ENCODE results near the gene KCNJ5.

Gene KCNJ5

DNA sequence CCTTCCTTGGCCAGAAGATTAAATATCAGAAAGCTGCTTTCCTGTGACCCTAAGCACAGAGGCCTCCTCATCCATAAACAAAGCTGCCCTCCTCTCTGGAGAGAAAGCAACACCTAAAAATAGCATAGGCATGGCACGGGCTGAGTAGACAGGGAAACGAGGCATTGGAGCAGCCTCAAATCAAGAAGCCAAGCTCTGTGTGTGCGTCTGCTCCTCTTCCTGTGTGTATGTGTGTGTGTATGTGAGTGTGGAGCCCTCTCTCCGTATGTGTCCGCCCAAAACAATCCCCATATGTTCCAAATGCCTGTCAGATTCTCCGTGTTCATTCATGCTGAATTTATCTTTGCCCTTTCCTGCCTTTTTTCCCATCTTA, 24.0 kb downstream of the KCNJ5 start:
- Histone ChIP-seq H3K14ac (ENCODE audit: low read length in 2 of 2) (no peak overlapping the region), H3K4me1 (ENCODE audit: control insufficient read depth, insufficient read depth, low read depth, low read length) (no peaks in the 10 kb centered on the region), H3K23ac (ENCODE audit: low read length in 2 of 2) (no peak overlapping the region), H3K4me3 (ENCODE audit: insufficient read depth in 1 of 2, low read depth in 1 of 2, low read length in 2 of 2) (no peak overlapping the region), H3K27ac (ENCODE audit: low read length, poor library complexity, severe bottlenecking) (no peak overlapping the region), H3K79me1 (replicated peaks; ENCODE audit: low read length, poor library complexity, severe bottlenecking) (no peaks in the 10 kb centered on the region), H2BK5ac (ENCODE audit: low read depth, low read length, poor library complexity, severe bottlenecking) (no peak overlapping the region), H4K91ac (ENCODE audit: low read length) (no peak overlapping the region), H3K27me3 (ENCODE audit: control insufficient read depth in 1 of 2, insufficient read depth in 1 of 2, low read length in 2 of 2) (peaks cover 43 to 56% of the 10 kb centered on the region in 2 experiments), H3K18ac (ENCODE audit: low read depth in 1 of 2, low read length in 2 of 2) (no peak overlapping the region), H2BK15ac (ENCODE audit: low read depth, poor library complexity, severe bottlenecking) (no peak overlapping the region), H2BK12ac (ENCODE audit: low read length in 2 of 2) (no peak overlapping the region), H3K4ac (ENCODE audit: low read depth in 1 of 2, low read length in 2 of 2) (no peak overlapping the region), H3K9ac (ENCODE audit: low read length) (no peak overlapping the region), H2AK5ac (ENCODE audit: low read length, severe bottlenecking) (no peak overlapping the region), H3K36me3 (ENCODE audit: control insufficient read depth in 1 of 2, insufficient read depth in 2 of 2, low read depth in 1 of 2, low read length in 2 of 2) (no peaks in the 10 kb centered on the region), H2BK120ac (ENCODE audit: low read depth, low read length) (no peak overlapping the region), H3K9me3 (ENCODE audit: control insufficient read depth, low read length) (peaks cover 5% of the 10 kb centered on the region), H3K4me2 (ENCODE audit: low read length, poor library complexity, severe bottlenecking) (no peak overlapping the region), H4K8ac (ENCODE audit: low read length) (no peak overlapping the region), H2AFZ (ENCODE audit: low read depth, low read length) (no peak overlapping the region)
- DNase-seq: no peak
- 59% methylated on average over 5 of the region's 6 CpGs for WGBS

DNA sequence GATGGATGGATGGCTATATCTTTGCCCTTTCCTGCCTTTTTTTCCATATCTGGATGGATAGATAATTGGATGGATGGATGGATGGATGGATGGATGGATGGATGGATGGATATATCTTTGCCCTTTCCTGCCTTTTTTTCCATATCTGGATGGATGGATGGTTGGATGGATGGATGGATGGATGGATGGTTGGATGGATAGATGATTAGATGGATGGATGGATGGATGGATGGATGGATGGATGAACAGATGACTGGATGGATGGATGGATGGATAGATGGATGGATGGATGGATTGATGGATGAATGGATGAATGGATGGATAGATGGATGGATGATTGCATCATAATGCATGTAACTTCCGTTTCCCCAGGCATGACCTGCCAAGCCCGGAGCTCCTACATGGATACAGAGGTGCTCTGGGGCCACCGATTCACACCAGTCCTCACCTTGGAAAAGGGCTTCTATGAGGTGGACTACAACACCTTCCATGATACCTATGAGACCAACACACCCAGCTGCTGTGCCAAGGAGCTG, 24.9 kb downstream of the KCNJ5 start:
- no peak overlapping the region for H3K14ac ChIP-seq (ENCODE audit: low read length in 2 of 2)
- no peak for DNase-seq
- no peaks in the 10 kb centered on the region for H3K79me1 ChIP-seq (replicated peaks; ENCODE audit: low read length, poor library complexity, severe bottlenecking)
- H3K27ac ChIP-seq (ENCODE audit: low read length, poor library complexity, severe bottlenecking): no peak overlapping the region
- H4K91ac ChIP-seq (ENCODE audit: low read length): no peak overlapping the region
- H2BK15ac ChIP-seq (ENCODE audit: low read depth, poor library complexity, severe bottlenecking): no peak overlapping the region
- no peak overlapping the region for H4K8ac ChIP-seq (ENCODE audit: low read length)
- H3K23ac ChIP-seq (ENCODE audit: low read length in 2 of 2): no peak overlapping the region
- H3K4me2 ChIP-seq (ENCODE audit: low read length, poor library complexity, severe bottlenecking): no peak overlapping the region
- H3K4ac ChIP-seq (ENCODE audit: low read depth in 1 of 2, low read length in 2 of 2): no peak overlapping the region
- H3K9me3 ChIP-seq (ENCODE audit: control insufficient read depth, low read length): peaks cover 5% of the 10 kb centered on the region
- H3K9ac ChIP-seq (ENCODE audit: low read length): no peak overlapping the region
- no peaks in the 10 kb centered on the region for H3K4me1 ChIP-seq (ENCODE audit: control insufficient read depth, insufficient read depth, low read depth, low read length)
- no peak overlapping the region for H3K4me3 ChIP-seq (ENCODE audit: insufficient read depth in 1 of 2, low read depth in 1 of 2, low read length in 2 of 2)
- no peak overlapping the region for H2AK5ac ChIP-seq (ENCODE audit: low read length, severe bottlenecking)
- H2BK120ac ChIP-seq (ENCODE audit: low read depth, low read length): no peak overlapping the region
- H3K27me3 ChIP-seq (ENCODE audit: control insufficient read depth in 1 of 2, insufficient read depth in 1 of 2, low read length in 2 of 2): peaks cover 50 to 66% of the 10 kb centered on the region in 2 experiments
- WGBS: 84% methylated on average over 3 of the region's 3 CpGs
- H2AFZ ChIP-seq (ENCODE audit: low read depth, low read length): no peak overlapping the region
- H2BK12ac ChIP-seq (ENCODE audit: low read length in 2 of 2): no peak overlapping the region
- no peaks in the 10 kb centered on the region for H3K36me3 ChIP-seq (ENCODE audit: control insufficient read depth in 1 of 2, insufficient read depth in 2 of 2, low read depth in 1 of 2, low read length in 2 of 2)
- no peak overlapping the region for H2BK5ac ChIP-seq (ENCODE audit: low read depth, low read length, poor library complexity, severe bottlenecking)
- H3K18ac ChIP-seq (ENCODE audit: low read depth in 1 of 2, low read length in 2 of 2): no peak overlapping the region

DNA sequence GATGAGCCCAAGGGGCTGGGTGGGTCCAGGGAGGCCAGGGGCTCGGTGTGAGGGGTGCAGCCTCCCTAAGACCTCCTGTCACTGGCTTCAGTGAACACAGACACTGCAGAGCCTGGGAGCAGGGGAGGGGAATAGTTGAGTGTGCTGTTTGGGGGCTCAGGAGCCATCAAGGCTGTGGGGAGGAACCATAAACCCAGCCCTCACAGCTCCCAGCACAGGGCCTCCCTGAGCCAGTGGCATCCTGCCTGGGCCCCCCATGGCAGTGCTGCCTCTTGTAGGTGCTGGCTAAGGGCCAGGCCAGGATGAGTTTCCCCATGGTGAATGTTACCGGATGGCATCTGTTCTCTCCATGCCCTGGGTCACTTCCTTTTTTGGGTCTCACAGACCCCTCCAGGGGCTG, 25.5 kb downstream of the KCNJ5 start:
- no peak overlapping the region for H3K14ac ChIP-seq (ENCODE audit: low read length in 2 of 2)
- no peak overlapping the region for H3K18ac ChIP-seq (ENCODE audit: low read depth in 1 of 2, low read length in 2 of 2)
- H3K4me1 ChIP-seq (ENCODE audit: control insufficient read depth, insufficient read depth, low read depth, low read length): no peaks in the 10 kb centered on the region
- H3K27ac ChIP-seq (ENCODE audit: low read length, poor library complexity, severe bottlenecking): no peak overlapping the region
- 80% methylated on average over 2 of the region's 2 CpGs for WGBS
- no peaks in the 10 kb centered on the region for H3K36me3 ChIP-seq (ENCODE audit: control insufficient read depth in 1 of 2, insufficient read depth in 2 of 2, low read depth in 1 of 2, low read length in 2 of 2)
- no peak overlapping the region for H2BK12ac ChIP-seq (ENCODE audit: low read length in 2 of 2)
- H2BK5ac ChIP-seq (ENCODE audit: low read depth, low read length, poor library complexity, severe bottlenecking): no peak overlapping the region
- no peak overlapping the region for H4K91ac ChIP-seq (ENCODE audit: low read length)
- H3K27me3 ChIP-seq (ENCODE audit: control insufficient read depth in 1 of 2, insufficient read depth in 1 of 2, low read length in 2 of 2): peaks cover 56 to 71% of the 10 kb centered on the region in 2 experiments
- H3K79me1 ChIP-seq (replicated peaks; ENCODE audit: low read length, poor library complexity, severe bottlenecking): no peaks in the 10 kb centered on the region
- H3K4me2 ChIP-seq (ENCODE audit: low read length, poor library complexity, severe bottlenecking): no peak overlapping the region
- H2BK120ac ChIP-seq (ENCODE audit: low read depth, low read length): no peak overlapping the region
- no peak overlapping the region for H3K23ac ChIP-seq (ENCODE audit: low read length in 2 of 2)
- no peak overlapping the region for H2AFZ ChIP-seq (ENCODE audit: low read depth, low read length)
- no peak for DNase-seq
- H2AK5ac ChIP-seq (ENCODE audit: low read length, severe bottlenecking): no peak overlapping the region
- H4K8ac ChIP-seq (ENCODE audit: low read length): no peak overlapping the region
- no peak overlapping the region for H3K4ac ChIP-seq (ENCODE audit: low read depth in 1 of 2, low read length in 2 of 2)
- H3K9ac ChIP-seq (ENCODE audit: low read length): no peak overlapping the region
- H3K4me3 ChIP-seq (ENCODE audit: insufficient read depth in 1 of 2, low read depth in 1 of 2, low read length in 2 of 2): no peak overlapping the region
- H3K9me3 ChIP-seq (ENCODE audit: control insufficient read depth, low read length): peaks cover 5% of the 10 kb centered on the region
- H2BK15ac ChIP-seq (ENCODE audit: low read depth, poor library complexity, severe bottlenecking): no peak overlapping the region

DNA sequence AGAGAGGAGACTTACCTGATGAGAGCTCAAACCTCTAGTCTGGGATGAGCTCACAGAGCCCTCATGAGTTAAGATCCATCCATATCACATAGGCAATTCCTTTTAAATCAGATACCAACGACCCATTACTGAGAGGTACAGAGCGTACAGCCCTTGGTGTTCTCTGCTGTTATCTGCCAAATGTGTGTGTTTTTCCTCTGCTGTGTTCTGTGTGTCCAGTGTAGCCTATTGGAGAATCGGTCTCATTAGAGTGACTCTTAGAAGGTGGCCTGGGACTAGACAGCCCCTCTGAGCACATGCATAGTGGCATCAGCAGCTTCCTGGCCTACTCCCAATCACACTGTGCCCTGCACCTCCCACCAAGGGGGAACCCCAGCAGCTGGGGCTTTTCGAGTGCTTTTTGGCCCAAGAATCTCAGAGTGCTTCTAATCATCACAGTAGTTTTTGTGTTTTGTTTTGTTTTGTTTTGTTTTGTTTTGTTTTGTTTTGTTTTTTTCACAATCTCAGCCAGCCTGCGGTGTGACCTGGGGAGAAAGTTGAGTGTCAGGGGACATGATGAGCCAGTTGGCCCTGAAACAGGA, 26.1 kb downstream of the KCNJ5 start:
- DNase-seq: no peak
- Histone ChIP-seq H3K18ac (ENCODE audit: low read depth in 1 of 2, low read length in 2 of 2) (no peak overlapping the region), H3K14ac (ENCODE audit: low read length in 2 of 2) (no peak overlapping the region), H3K27me3 (ENCODE audit: control insufficient read depth in 1 of 2, insufficient read depth in 1 of 2, low read length in 2 of 2) (peaks cover 56 to 74% of the 10 kb centered on the region in 2 experiments), H3K36me3 (ENCODE audit: control insufficient read depth in 1 of 2, insufficient read depth in 2 of 2, low read depth in 1 of 2, low read length in 2 of 2) (no peaks in the 10 kb centered on the region), H3K9me3 (ENCODE audit: control insufficient read depth, low read length) (peaks cover 5% of the 10 kb centered on the region), H4K8ac (ENCODE audit: low read length) (no peak overlapping the region), H2BK120ac (ENCODE audit: low read depth, low read length) (no peak overlapping the region), H2BK12ac (ENCODE audit: low read length in 2 of 2) (no peak overlapping the region), H3K79me1 (replicated peaks; ENCODE audit: low read length, poor library complexity, severe bottlenecking) (no peaks in the 10 kb centered on the region), H4K91ac (ENCODE audit: low read length) (no peak overlapping the region), H2BK15ac (ENCODE audit: low read depth, poor library complexity, severe bottlenecking) (no peak overlapping the region), H3K4me2 (ENCODE audit: low read length, poor library complexity, severe bottlenecking) (no peak overlapping the region), H3K23ac (ENCODE audit: low read length in 2 of 2) (no peak overlapping the region), H2AFZ (ENCODE audit: low read depth, low read length) (no peak overlapping the region), H3K4me1 (ENCODE audit: control insufficient read depth, insufficient read depth, low read depth, low read length) (no peaks in the 10 kb centered on the region), H3K4me3 (ENCODE audit: insufficient read depth in 1 of 2, low read depth in 1 of 2, low read length in 2 of 2) (no peak overlapping the region), H2BK5ac (ENCODE audit: low read depth, low read length, poor library complexity, severe bottlenecking) (no peak overlapping the region), H3K4ac (ENCODE audit: low read depth in 1 of 2, low read length in 2 of 2) (no peak overlapping the region), H3K9ac (ENCODE audit: low read length) (no peak overlapping the region), H3K27ac (ENCODE audit: low read length, poor library complexity, severe bottlenecking) (no peak overlapping the region), H2AK5ac (ENCODE audit: low read length, severe bottlenecking) (no peak overlapping the region)
- 70% methylated on average over 5 of the region's 5 CpGs for WGBS
